Superior temporal gyrus (tissue), 1 donor: ENCODE results near the gene GSK3B.

ENCODE experiments used
- DNase-seq: peaks from one replicate; pipeline ENCODE4 v3.0.0-alpha.2; 2016; ENCODE audit errors: extremely low spot score

GSK3B gene

DNA sequence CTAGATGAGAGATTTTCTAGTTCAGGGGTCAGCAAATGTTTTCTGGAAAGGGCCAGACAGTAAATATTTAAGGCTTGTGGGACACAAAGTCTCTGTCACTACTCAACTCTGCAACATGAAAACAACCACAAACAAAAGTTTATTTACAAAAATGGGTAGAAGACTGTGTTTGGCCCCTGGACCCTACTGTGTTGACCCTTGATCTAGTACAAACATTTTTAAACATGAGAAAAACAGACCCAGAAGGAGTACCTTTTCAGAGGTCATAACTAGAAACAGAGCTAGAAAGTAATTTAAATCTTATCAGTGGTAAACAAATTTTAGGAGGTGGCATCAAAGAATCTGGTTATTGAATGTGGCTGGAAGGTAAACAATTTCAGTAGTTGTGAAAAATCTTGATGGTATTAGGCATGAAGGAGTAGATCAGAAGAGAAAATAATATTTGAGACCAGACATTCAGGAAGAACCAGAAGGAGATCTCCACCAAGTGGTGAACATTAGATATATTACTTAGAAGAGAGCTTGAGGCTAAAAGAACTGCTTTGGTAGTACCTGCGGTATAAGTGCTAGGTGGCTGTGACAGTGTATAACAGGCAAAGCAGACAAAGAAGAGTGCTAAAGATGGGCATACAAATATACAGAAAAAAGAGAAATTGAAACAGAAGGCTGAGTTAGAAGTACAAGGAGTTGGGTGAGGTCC, 210.6 kb downstream of the GSK3B start:
- DNase-seq = no peak

DNA sequence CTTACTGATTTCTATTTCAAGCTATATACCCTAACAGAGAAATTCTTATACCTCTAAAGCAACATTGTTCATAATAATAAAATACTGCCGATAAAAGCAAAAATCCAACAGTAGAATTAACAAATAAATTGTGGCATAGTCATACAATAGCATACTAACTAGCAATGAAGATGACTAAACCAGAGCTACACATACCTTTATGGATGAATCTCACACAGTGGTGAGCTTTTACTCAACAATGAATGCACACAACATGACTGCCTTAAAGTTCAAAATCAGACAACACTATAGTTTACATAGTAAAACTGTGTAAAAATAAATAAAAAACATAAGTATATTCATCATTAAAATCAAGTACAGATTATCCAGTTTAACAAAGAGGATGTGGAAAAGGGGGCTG, 213.3 kb downstream of the GSK3B start:
- no peak for DNase-seq

DNA sequence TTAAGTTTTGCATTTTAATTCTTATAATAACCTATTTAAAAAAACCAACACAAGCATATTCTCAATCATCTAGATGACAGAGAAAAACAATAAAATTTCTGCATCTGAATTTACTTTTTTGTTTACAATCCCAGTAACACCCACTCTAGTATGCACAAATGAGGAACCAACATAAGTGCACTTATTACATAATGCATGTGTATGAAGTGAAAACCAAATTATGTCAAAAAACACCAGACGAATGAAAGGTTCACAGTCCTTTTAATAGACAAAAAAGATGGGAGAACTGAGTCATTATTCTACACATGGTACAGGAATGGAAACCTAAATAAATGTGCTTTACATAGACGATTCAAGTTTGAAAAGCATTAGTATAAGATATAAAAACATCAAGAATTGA, 220.6 kb downstream of the GSK3B start:
- no peak for DNase-seq

DNA sequence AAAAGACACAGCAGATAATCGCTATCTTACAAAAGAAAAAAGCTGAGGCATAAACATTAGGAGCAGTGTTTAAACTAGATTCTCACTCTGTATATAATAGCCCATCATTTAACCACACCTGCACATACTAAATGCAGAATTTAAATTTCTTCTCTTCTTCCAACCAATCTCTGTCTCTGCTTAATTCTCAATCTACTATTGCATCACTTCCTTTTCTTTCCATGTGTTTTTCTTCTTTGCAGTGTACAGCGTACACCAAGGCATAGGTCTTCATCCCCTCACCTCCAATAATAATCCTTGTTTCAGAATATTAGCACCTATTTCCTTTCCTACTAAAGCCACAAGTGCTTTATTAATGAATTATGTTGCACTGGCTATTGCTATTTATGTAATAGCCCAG, 221.5 kb downstream of the GSK3B start:
- DNase-seq = no peak

DNA sequence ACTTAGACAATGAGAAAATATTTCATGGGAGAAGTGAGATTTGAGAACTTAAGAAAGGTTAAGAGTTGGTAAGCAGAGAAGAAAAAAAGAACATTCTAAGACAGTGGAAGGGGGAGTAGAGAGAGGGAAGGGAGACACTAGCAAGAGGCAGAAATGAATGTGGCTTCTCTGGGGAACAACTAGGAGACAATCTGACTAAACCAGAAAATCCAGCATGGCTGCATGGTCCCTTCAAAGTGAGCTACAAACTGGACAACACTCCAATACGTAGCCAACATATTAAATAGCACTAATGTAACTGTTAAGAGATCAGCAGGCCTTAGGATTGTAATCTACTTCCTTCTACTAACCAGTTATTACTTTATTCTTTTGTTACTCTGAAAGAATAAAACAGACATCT, 222.7 kb downstream of the GSK3B start:
- DNase-seq = no peak

DNA sequence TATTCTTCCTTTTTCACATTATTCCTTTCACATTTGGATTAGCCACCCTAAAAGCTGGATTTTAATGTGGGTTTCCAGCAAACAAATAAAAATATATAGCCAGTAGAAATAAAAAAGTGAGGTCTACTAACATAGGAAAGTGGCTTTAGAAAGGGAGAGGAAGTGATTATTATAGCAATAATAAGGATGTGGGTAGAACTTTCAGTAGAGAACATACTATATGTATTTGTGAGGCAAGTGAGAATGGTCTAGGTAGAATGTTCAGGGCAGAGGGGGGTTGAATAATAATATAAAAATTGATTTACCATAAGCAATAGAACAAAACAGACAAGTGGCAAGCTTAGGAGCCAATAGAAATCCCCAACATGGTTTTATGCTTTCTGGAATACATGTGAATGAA, 223.7 kb downstream of the GSK3B start:
- DNase-seq = no peak

DNA sequence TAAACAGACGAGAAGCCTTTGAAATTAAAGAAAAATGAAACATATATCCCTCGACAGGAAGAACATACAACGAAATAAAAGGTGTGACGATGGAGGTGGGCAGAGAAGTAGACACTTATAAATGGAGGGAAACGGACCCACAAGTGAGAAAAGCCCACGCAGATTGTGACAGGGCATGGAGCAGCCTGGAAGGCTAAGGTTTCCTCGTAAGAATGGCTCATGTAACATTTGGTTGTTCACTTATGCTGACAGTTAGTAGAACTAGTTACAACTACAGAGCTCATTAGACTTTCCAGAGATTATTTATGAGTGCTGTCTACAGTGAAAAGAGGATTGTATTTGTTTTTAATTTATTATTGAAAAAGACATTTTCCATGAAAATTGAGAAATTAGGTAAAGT, 229.8 kb downstream of the GSK3B start:
- DNase-seq = no peak

DNA sequence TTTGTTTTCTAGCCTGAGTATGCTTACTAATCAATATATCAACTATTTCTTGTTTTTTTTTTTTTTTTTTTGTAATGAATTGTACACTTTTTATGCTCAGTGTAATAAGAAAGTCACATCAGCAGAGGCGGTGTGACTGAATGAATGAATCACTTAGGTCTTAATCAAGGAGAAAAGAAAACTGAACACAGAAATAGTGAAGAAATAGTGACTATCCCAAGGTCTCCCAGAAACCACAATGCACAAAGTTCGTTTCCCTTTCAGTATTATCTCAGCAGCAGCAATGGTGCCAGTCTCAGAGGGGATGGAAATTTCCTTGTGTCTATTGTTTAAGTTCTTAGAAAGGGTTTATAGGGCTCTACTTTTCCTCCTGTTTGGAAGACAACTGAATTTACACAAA, 231.6 kb downstream of the GSK3B start:
- DNase-seq = no peak

DNA sequence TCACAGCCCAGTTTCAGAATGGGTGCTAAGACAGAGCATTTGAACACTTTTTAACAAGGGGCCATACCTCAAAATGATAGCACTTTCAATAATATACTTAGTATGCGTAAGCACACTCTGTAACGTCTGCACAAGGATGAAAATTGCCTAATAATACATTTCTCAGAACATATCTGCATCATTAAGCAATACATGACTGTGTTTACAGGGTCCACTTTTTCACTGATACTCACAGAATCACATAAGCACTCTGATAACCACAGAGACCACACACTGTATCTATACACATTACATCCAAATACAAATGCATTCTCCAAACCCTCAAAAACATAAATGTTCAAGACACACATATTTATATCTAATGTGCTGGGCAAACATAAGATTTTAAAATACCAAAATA, 232.6 kb downstream of the GSK3B start:
- DNase-seq = no peak

DNA sequence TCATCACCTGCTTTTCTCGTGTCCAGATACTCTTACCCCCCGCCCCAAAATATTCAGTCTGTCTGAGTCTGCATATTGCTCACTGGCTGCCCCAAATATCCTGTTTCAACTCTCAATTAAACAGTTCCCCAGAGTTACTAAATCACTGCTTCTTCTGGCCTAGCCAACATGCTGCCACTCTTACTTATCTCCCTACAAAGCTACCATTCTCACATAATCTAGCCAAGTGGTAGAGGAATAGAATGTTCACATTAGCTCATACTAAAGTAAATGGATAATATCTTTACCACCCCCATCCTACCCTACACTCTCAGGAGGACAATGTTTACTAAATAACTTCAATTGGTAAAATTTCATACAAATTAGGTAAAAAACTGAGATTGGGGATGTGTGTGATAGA, 234.5 kb downstream of the GSK3B start:
- DNase-seq = no peak

DNA sequence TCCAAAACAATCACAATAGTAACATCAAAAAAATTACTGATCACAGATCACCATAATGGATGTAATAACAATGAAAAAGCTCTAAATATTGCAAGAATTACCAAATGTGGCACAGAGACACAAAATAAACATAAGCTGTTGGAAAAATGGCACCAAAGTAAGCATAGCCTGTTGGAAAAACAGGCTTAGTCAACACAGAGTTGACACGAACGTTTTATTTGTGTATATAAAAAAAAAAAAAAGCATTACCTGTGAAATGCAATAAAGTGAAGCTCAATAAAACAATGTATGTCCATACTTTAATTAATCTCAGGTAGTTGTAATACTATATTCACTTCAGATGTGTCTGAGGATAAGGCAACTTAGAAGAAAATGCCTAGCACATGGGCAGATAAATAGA, 235.3 kb downstream of the GSK3B start:
- no peak for DNase-seq

DNA sequence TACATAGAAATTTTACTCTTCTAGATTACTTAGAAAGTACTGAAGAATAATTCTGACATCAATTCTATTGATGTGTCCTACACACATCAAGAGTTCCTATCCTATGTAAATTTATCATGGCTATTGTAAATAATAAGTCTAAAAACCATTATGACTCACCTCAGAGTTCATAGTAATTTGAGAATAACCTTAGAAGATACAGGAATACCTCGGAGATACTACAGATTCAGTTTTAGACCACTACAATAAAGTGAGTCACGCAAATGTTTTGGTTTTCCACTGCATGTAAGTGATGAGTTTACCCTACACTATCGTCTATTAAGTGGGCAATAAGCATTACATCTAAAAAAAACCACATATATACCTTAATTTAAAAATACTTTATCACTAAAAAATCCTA, 237.6 kb downstream of the GSK3B start:
- no peak for DNase-seq

DNA sequence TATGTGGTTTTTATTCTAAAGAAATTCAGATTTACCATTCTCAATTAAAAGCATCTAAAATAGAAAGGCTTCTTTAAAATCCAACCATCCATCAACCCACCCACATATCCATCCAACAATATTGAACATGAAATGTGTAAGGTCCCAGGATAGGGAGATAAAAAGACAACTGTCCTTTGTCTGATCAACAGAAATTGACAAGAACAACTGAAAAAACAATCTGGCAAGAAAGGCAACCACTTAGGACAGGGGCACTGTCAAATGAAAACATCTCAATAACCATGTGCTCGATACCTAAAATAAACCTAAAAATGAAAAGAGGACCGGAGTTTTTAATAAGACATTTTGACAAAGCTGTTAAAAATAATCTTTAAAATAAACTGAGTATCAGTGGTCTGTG, 245.1 kb downstream of the GSK3B start:
- DNase-seq = no peak

DNA sequence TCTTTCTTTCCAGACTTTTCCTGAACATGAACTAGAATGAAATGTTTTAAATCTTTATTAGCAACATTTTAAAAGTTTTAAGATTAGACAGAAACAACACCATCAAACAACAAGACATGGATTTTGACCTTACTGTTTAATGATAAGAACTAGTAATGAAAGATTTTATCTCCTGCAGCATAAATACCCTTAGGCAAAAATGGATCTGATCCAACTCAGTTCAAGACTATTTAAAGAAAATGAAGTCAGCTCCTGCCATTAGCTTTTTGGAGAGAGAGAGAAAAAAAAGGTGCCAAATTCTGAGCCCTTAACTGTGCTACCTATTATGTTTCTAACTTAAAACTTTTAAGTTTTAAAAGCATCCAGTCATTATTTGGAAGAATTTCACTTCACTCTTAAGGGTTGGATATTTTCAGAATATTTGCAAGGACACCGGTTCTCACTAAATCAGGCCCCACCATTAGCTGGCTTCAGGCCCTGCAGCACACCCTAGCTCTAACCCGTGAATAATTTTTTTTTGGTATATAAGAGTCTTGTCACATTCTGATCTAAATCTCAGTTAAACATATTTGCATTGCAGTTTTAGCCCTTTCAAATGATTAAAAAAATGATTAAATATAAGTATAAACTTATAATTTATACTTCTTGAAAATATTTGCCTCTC, 252.3 kb downstream of the GSK3B start:
- DNase-seq = no peak

DNA sequence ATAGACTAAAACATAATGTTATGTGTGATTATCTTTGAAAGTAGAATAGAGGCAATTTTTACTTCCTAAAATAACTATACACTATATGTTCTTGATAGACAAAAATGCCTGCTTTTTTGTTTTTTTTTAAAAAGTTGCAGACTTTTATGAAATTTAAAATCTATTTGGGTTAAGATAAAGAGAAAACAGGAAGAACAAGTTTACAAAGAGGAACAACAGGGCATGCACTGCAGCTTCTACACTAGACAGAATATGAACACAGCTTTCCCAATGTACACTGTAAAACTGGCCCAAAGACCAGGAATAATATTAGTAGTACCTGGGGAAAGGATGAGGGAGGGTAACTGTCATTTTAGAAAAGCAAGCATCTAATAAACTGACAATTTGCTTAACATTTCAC, 258.7 kb downstream of the GSK3B start:
- no peak for DNase-seq

DNA sequence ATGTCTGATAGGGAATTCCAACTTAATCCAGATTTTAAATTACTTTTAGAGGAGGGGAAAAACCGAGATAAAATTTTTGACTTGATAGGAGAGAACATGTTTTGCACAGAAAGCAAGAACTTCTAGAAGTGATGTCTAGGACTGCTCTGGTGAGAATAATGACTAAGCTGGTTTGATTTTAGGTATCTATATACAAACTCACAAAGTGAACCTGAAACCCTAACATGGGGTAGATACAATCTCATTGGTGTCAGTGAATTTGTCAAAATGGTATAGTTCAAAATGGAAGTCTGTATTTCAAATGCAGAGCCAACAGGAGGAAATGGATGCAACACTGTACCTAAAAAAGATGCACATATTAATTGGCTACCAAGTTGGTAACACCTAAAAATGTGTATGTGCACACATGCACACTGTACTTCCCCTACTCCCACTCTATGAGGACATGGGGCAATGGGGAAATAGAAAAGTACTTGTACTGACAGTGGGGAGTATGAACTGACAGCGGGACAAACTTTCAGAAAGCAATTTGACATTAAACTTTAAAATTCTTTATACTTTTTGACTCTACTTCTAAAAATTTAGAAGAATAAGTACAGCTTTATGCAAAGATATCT, 259.4 kb downstream of the GSK3B start:
- no peak for DNase-seq

DNA sequence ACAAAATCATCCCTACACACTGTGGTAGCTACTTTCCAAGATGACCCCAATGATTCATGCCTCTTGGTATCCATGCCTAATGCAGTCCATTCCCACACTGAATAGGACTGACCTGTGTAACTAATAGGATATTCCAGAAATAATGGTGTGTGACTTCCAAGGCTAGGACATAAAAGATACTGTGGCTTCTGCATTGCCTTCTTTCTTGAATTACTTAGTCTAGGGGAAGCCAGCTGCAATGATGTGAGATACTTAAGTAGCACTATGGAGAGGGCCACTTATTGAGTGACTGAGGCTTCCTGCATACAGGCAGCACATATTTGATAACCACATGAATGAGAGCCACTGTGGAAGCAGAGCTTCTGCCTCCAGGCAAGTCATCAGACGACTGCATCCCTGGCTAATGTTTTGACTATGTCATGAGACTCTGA, 262.3 kb downstream of the GSK3B start:
- no peak for DNase-seq

DNA sequence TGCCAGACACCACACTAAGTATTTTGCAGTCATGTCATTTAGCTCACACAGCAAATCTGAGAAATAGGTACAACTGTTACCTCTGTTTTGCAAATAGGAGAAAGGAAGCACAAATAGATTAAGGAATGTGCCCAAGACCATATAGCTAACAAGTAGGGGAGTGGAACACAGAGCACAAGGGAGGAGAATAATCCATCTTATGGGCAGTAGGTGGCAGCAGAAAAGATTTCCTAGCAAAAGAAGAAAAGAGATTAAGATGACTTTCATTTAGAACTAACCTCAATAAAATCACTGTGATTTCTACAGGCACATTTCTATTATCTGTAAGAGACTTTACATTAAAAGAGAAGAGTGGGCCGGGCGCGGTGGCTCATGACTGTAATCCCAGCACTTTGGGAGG, 263.2 kb downstream of the GSK3B start:
- no peak for DNase-seq

DNA sequence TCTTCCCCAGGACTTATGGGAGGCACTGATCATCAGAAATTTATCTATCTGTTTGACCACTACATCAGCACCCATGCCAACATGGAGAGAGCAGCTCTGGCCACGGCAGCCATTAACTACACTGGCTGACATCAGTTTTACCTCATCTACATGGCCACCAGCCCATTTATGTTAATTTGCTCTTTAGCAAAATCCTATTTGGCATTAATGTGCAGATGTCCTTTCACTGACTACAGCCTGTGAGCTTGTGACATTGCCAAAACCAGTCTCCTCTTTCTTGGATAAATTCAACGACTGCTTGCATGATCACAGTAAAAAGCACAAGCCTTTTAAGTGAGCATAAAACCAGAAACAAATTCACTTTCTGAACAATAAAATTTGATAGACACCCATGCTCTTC, 264.8 kb downstream of the GSK3B start:
- no peak for DNase-seq

DNA sequence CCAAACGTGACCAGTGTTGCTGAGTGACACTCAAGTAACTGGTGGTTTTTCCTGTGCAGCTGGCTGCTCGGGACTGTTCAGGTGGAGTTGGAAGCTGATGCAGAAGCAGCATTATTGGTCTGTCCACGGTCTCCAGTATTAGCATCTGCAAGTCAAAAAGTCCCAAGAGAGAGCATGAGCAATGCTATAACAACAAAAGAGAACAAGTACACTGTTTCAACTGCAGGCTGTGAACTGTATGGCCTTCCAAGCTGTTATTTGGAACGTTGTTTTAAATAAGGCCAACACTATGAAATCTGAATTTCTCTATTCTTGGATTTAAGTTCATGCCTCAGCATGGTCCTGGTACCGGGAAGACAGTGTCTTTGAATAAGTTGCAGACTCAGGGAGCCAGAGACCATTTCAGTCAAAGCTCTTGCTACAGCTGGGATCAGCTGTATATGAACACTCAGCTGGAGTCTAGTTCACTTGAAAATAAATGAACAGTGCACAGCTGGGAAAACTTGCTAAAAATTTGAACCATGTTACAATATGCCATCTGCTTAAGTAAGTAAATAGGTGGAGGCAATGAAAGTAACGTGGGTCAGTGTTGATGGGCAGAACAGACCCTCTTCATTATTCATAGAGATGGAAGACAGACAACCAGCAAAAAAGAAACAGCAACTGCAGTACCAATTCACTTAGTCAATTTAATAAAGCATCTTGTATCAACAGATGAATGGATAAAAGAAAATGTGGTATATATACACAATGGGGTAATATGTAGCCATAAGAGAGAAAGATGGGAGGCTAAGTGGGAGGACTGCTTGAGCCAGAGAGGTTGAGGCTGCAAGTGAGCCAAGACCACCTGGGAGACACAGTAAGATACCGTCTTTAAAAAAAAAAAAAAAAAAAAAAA, 267.3 kb downstream of the GSK3B start:
- no peak for DNase-seq

DNA sequence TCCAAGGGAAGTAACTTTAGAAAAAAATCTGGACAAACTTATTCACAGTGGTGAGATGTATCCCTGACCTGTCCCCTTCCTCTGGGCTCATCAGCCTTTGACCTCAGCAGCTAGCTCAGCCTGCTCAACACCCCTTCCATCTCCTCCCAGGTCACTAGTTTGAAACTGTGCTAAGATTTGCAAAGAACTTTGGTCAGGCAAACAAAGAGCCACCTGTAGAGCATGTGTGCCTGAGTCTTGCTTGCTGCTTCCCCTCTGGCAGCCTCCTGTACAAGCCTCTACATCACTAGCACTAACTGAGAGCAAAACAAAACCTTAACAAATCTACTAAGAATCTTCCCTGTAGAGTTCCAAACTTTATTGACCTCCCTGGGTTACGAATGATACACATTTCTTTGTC, 268.4 kb downstream of the GSK3B start:
- DNase-seq = no peak

DNA sequence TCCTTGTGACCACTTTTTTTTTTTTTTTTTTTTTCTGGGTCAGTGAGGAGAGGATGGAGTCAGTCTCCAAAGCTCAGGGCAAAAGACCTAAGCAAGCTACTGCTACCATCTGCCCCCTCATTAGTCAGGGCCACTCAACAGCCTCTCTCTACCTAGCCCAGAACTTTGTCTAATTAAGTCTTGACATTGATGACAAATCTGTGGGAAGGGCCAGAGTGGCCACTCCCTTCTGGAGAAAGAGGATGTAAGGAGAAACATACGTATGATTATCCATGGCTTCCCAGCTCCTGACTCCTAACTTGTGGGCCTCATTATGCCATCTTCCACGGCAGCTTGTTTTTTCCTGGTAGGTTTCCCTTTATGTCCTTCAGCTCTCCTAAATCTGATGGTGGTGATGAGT, 274.4 kb downstream of the GSK3B start:
- DNase-seq = no peak
